Measurements from ENCODE around the gene THPO.

The THPO gene

GRCh38 chr3:184384342-184384741 lies 6.3 kb upstream of the THPO start:
- DNase-seq, result no peak

GRCh38 chr3:184383033-184383740 lies 5.2 kb upstream of the THPO start:
- DNase-seq, result no peak

- no peak for DNase-seq
Observed at GRCh38 chr3:184382326-184383032, 4.5 kb upstream of the THPO start.

GRCh38 chr3:184381261-184382224 lies 3.5 kb upstream of the THPO start:
- DNase-seq, result no peak

- DNase-seq, result no peak
Observed at GRCh38 chr3:184380627-184381260, 2.7 kb upstream of the THPO start.

GRCh38 chr3:184380185-184380626 lies 2.2 kb upstream of the THPO start:
- DNase-seq, result peak; percentile 27

GRCh38 chr3:184379358-184380184 lies 1.6 kb upstream of the THPO start, which contains the start of gene CHRD:
CHRD (plus strand) TSS chr3:184380054; CDS start chr3:184380319, 265 bp downstream.
- DNase-seq, result no peak

GRCh38 chr3:184378651-184379357 lies 797 bp upstream of the THPO start:
- DNase-seq, result no peak

GRCh38 chr3:184377374-184377773 lies 633 bp downstream of the THPO start:
- DNase-seq, result peak; percentile 56

GRCh38 chr3:184375747-184376461 lies 2.1 kb downstream of the THPO start:
- DNase-seq, result no peak

GRCh38 chr3:184373422-184373821 lies 4.6 kb downstream of the THPO start:
- no peak for DNase-seq

- DNase-seq, result no peak
Observed at GRCh38 chr3:184372911-184373310, 5.1 kb downstream of the THPO start.

GRCh38 chr3:184372296-184372821 lies 5.6 kb downstream of the THPO start:
- no peak for DNase-seq

GRCh38 chr3:184371570-184372018 lies 6.4 kb downstream of the THPO start:
- DNase-seq, result peak; percentile 96

- no peak for DNase-seq
Observed at GRCh38 chr3:184368586-184369183, 9.3 kb downstream of the THPO start.

- no peak for DNase-seq
Observed at GRCh38 chr3:184368116-184368515, 9.9 kb downstream of the THPO start.

- no peak for DNase-seq
Observed at GRCh38 chr3:184366619-184367289, 11.3 kb downstream of the THPO start.

- DNase-seq, result peak; percentile 96
Observed at GRCh38 chr3:184362668-184363546, 15.1 kb downstream of the THPO start.
